ENCODE measurements around the gene HELZ. TPM values are rescaled to one million over a fixed set of nuclear protein-coding genes. Genes with fewer than 3 reads are reported as not detected.

Gene HELZ
- total and polyA plus RNA-seq, 2 of the 8 experiments (the other 6 are each of a cell fraction or from before 2014, with no cell fraction given): 10.0 to 48.7 TPM

DNA sequence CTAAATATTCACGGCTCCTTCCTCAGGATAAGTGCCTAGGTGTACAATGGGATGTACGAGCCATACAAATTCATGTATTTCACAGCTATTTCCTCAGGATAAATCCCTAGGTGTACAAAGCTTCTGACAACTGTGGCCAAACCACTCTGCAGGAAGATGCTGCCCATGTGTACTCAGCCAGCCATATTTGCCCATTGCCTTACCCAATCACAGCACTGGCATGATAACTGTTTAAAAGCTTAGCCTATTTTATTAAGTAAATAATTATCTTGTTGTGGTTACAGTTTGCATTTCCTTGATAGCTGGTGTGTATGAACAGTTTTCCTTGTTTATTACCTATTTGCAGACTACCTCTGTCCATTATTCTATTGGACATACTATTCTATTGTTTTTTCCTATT lies 165.5 kb downstream of the HELZ start:
- Histone ChIP-seq H2AFZ (ENCODE audit: low read length) (no peak overlapping the region), H4K20me1 (replicated peaks in 1 of 2; ENCODE audit: control insufficient read depth in 1 of 2, insufficient read depth in 2 of 2, low read length in 2 of 2) (no peaks in the 10 kb centered on the region), H3K79me1 (ENCODE audit: low read depth, low read length) (no peaks in the 10 kb centered on the region), H3K9ac (replicated peaks in 1 of 4; ENCODE audit: extremely low read depth in 1 of 4, low read depth in 3 of 4, low read length in 3 of 4) (no peak overlapping the region), H2BK120ac (replicated peaks; ENCODE audit: low read depth, low read length) (no peak overlapping the region), H2BK20ac (ENCODE audit: low read length) (no peak overlapping the region), H3K27me3 (replicated peaks in 1 of 4; ENCODE audit: control insufficient read depth in 3 of 4, extremely low read depth in 1 of 4, insufficient read depth in 3 of 4, low read length in 3 of 4) (no peaks in the 10 kb centered on the region), H2BK5ac (ENCODE audit: low read depth, low read length) (no peak overlapping the region), H4K8ac (ENCODE audit: extremely low read depth, insufficient read depth, low read length) (no peak overlapping the region), H3K4ac (replicated peaks; ENCODE audit: insufficient read length, low read depth, low read length) (no peak overlapping the region), H3K4me1 (replicated peaks in 1 of 4; ENCODE audit: control insufficient read depth in 3 of 4, insufficient read depth in 4 of 4, low read length in 3 of 4) (no peaks in the 10 kb centered on the region), H3K9me3 (ENCODE audit: insufficient read depth in 2 of 2, low read depth in 1 of 2, low read length in 1 of 2) (no peaks in the 10 kb centered on the region), H3K4me2 (ENCODE audit: insufficient read depth in 1 of 2, low read depth in 2 of 2, low read length in 2 of 2) (no peak overlapping the region), H3K79me2 (ENCODE audit: control insufficient read depth in 1 of 2, insufficient read depth in 2 of 2, low read length in 2 of 2) (no peaks in the 10 kb centered on the region), H3K18ac (ENCODE audit: extremely low read depth, low read length) (no peak overlapping the region), H3K4me3 (ENCODE audit: extremely low read depth in 1 of 4, insufficient read depth in 2 of 4, low read depth in 3 of 4, low read length in 4 of 4) (no peak overlapping the region), H2BK15ac (ENCODE audit: low read length) (no peak overlapping the region), H3K36me3 (ENCODE audit: control insufficient read depth in 2 of 4, insufficient read depth in 4 of 4, low read length in 3 of 4) (no peaks in the 10 kb centered on the region), H2BK12ac (ENCODE audit: low read depth, low read length) (no peak overlapping the region), H2AK5ac (ENCODE audit: low read depth, low read length) (no peak overlapping the region), H4K91ac (replicated peaks; ENCODE audit: insufficient read length, low read length) (no peak overlapping the region), H3K23me2 (ENCODE audit: low read depth, low read length) (no peaks in the 10 kb centered on the region), H4K5ac (ENCODE audit: insufficient read length, low read depth, low read length) (no peak overlapping the region), H3K56ac (replicated peaks; ENCODE audit: insufficient read length, low read depth, low read length) (no peak overlapping the region), H3K27ac (ENCODE audit: low read depth, low read length) (no peak overlapping the region), H3K14ac (ENCODE audit: insufficient read length) (no peak overlapping the region), H3K23ac (ENCODE audit: insufficient read length) (no peak overlapping the region)
- POLR2A ChIA-PET (ENCODE audit: partially characterized antibody): no interaction called here
- no peak for DNase-seq (ENCODE audit: low read depth in 1 of 2, low spot score in 2 of 2)
- 90% methylated on average over 2 of the region's 2 CpGs; no CpG with 5 or more reads in 1 of the 2 experiments for WGBS, 2 experiments (ENCODE audit: extremely low coverage in 1 of 2, insufficient coverage in 1 of 2, insufficient read length in 1 of 2, insufficient replicate concordance in 2 of 2, low coverage in 1 of 2, low lambda C conversion rate in 2 of 2, missing lambda C conversion rate in 1 of 2)
- no peak for FAIRE-seq
- CTCF ChIA-PET (ENCODE audit: partially characterized antibody): interaction anchor here (1.4 kb wide), 1 partner anchor 11 kb away, joined by 3 read pairs; no protein-coding TSS in a partner anchor
- TF ChIP-seq RBBP5 (IDR thresholded peaks at IDR 0.05; ENCODE audit: borderline replicate concordance, low read depth, low read length): no peak
- no peak for TF ChIP-seq GABPA (IDR thresholded peaks at IDR 0.05; ENCODE audit: borderline replicate concordance, insufficient read depth, low read length)
- TF ChIP-seq RNF2 (IDR thresholded peaks at IDR 0.05; ENCODE audit: borderline replicate concordance, low read depth, low read length, missing control alignments, poor library complexity, severe bottlenecking): no peak
- TF ChIP-seq, protein P1, sequence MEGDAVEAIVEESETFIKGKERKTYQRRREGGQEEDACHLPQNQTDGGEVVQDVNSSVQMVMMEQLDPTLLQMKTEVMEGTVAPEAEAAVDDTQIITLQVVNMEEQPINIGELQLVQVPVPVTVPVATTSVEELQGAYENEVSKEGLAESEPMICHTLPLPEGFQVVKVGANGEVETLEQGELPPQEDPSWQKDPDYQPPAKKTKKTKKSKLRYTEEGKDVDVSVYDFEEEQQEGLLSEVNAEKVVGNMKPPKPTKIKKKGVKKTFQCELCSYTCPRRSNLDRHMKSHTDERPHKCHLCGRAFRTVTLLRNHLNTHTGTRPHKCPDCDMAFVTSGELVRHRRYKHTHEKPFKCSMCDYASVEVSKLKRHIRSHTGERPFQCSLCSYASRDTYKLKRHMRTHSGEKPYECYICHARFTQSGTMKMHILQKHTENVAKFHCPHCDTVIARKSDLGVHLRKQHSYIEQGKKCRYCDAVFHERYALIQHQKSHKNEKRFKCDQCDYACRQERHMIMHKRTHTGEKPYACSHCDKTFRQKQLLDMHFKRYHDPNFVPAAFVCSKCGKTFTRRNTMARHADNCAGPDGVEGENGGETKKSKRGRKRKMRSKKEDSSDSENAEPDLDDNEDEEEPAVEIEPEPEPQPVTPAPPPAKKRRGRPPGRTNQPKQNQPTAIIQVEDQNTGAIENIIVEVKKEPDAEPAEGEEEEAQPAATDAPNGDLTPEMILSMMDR (IDR thresholded peaks at IDR 0.05; ENCODE audit: control extremely low read depth in 1 of 3, insufficient read depth in 1 of 3, low read depth in 1 of 3, low read length in 3 of 3): no peak
- TF ChIP-seq CEBPB (IDR thresholded peaks at IDR 0.05; ENCODE audit: low read depth, low read length): no peak
- TF ChIP-seq KDM1A (IDR thresholded peaks at IDR 0.05; ENCODE audit: borderline replicate concordance, low read length): no peak
- no peak for TF ChIP-seq TCF12 (IDR thresholded peaks at IDR 0.05; ENCODE audit: low read depth, low read length)
- TF ChIP-seq SIX5 (IDR thresholded peaks at IDR 0.05; ENCODE audit: low read depth, low read length): no peak
- no peak for TF ChIP-seq EGR1 (IDR thresholded peaks at IDR 0.05; ENCODE audit: borderline replicate concordance, low read depth, low read length)
- no peak for TF ChIP-seq EZH2 (IDR thresholded peaks at IDR 0.05; ENCODE audit: low read depth, low read length, severe bottlenecking)
- no peak for TF ChIP-seq SRF (IDR thresholded peaks at IDR 0.05; ENCODE audit: low read depth, low read length)
